Heart left ventricle (tissue), 16 donors: ENCODE results near the gene NCKIPSD. TPM values are rescaled to one million over a fixed set of nuclear protein-coding genes. Genes with fewer than 3 reads are reported as not detected.
A peak's percentile ranks its signal among the peaks of the same experiment; 100 is the strongest.

Source experiments
- ATAC-seq, 4 donors: fragments of 200-7000 bp; cut with Tn5 transposase; one replicate each; pipeline ENCODE4 v1.9.1; 2020 to 2022; ENCODE audit warnings: moderate library complexity in 4 of 4, mild to moderate bottlenecking in 3 of 4, moderate number of reproducible peaks in 1 of 4
- DNase-seq, 5 donors: peaks; one replicate each; pipeline ENCODE4 v3.0.0-alpha.2; 2020
- H3K27ac ChIP-seq, 12 donors: fragments of 200-600 bp; sonication (generic) in 4 of 12; one replicate each; pipeline versions ENCODE4 v1.5.0 to v1.8.0; 2016 to 2022; ENCODE audit warnings: mild to moderate bottlenecking in 2 of 12
- H3K27me3 ChIP-seq, 9 donors: fragments of 200-600 bp; sonication (generic) in 2 of 9; one replicate each; pipeline versions ENCODE4 v1.5.1 to v1.8.0; 2016 to 2022; ENCODE audit warnings: mild to moderate bottlenecking in 3 of 9
- H3K36me3 ChIP-seq, 9 donors: fragments of 200-600 bp; sonication (generic) in 2 of 9; one replicate each; pipeline versions ENCODE4 v1.5.0 to v1.8.0; 2018 to 2022; ENCODE audit warnings: mild to moderate bottlenecking in 2 of 9
- H3K4me1 ChIP-seq, 12 donors: fragments of 200-600 bp; sonication (generic) in 4 of 12; one replicate each; pipeline versions ENCODE4 v1.5.0 to v1.8.0; 2016 to 2022; ENCODE audit warnings: mild to moderate bottlenecking in 3 of 12
- H3K4me3 ChIP-seq, 12 donors: fragments of 200-600 bp; sonication (generic) in 4 of 12; one replicate each; pipeline versions ENCODE4 v1.5.0 to v1.8.0; 2017 to 2022; ENCODE audit warnings: mild to moderate bottlenecking in 9 of 12, moderate library complexity in 4 of 12
- H3K9me3 ChIP-seq, 12 donors: fragments of 200-600 bp; sonication (generic) in 4 of 12; one replicate each; pipeline versions ENCODE4 v1.5.0 to v1.8.0; 2016 to 2022; ENCODE audit warnings: mild to moderate bottlenecking in 1 of 12
- CTCF ChIP-seq, 12 donors: fragments of 200-600 bp; sonication (generic) in 4 of 12; IDR thresholded peaks; one replicate each; pipeline versions ENCODE4 v1.5.0 to v1.8.0; 2018 to 2022; ENCODE audit warnings: antibody characterized with exemption in 12 of 12, mild to moderate bottlenecking in 5 of 12
- POLR2A ChIP-seq, 2 donors: fragments of 450-650 bp; IDR thresholded peaks; one replicate each; pipeline ENCODE4 v1.6.1; 2017; ENCODE audit warnings: antibody characterized with exemption in 2 of 2, mild to moderate bottlenecking in 2 of 2, moderate library complexity in 2 of 2
- WGBS, 4 donors: extraction: QIAGEN DNeasy Blood & Tissue Kit in 2 of 4; methylation state at CpG; one replicate each; pipeline versions ENCODE4 v1.1.5 to v1.1.7; 2013 to 2018; 5-methylcytosine and 5-hydroxymethylcytosine counted together
- intact Hi-C, 10 donors: fragments of 100-400 bp; cut with DNase I; formaldehyde crosslinking; loops; one replicate each; pipeline versions ENCODE4 v1.11.1 to v1.14.2; 2022
- polyA plus RNA-seq, 2 donors: library from polyadenylated mRNA; stranded (reverse); fragments of 200-250 nt; gene quantifications; one replicate each; pipeline ENCODE4 v1.2.3, GENCODE V29; 2013
- total RNA-seq, 9 donors: library from RNA; depleted of rRNA in 2 of 9; stranded (reverse); fragments of >200 nt in 2 of 9; fragmentation: NEBNext Ultra II Directional in 3 of 9; extraction: Animal tissue kit (Norgen Biotek cat#: 25700) in 3 of 9; gene quantifications; one replicate each; pipeline versions ENCODE4 v1.1.0 to v1.2.4, GENCODE V29; 2016 to 2023
- donor health status: ischemic (EF 13 %, LVEDD 7.1; RV severe dilation, severe dysfunction).
- donor health status: healthy with polysubstance abuse.
- donor health status: DM: no; HTN: yes; CAD: no.
- donor health status: DM: no; HTN: no; CAD: no.
- donor health status: ischemic (EF 25% LVEDD 6.9; RV normal size, moderate dysfunction).
- donor health status: ischemic (EF 25% LVEDD 5.7; RV mildly dilated, moderate dysfunction).
- donor health status: healthy.
- donor health status: DM: yes; HTN: yes; CAD: no.
- donor health status: ischemic (EF 35%, LVEDD 5.7; RV mildly dilated, moderate dysfunction).
- donor health status: nonischemic (EF 11% LVEDD 7.7; RV severe dilation, severe dysfunction).
- donor health status: DM: yes; HTN: yes; CAD: no.
- donor health status: PGD.
- donor health status: ischemic (EF 29% LVEDD 5.4; RV normal size, mild dysfunction).
- donor health status: nonischemic (EF 23%, LVEDD 6.1; RV moderate dilation, normal function).

NCKIPSD gene
- total and polyA plus RNA-seq, 11 donors = 9.8 to 47.6 (median 14.7) TPM

- Histone ChIP-seq H3K27me3 (no peaks in the 10 kb centered on the region), H3K9me3 (no peaks in the 10 kb centered on the region), H3K4me1 (peaks cover 0 to 13% (median 9%) of the 10 kb centered on the region in 12 donors), H3K27ac (no peak overlapping the region), H3K4me3 (no peak overlapping the region), H3K36me3 (peaks cover 0 to 81% (median 44%) of the 10 kb centered on the region in 9 donors)
- intact Hi-C loops = loop anchor here in 1 of 10 donors (10.0 kb wide), 1 partner anchor 165 kb away; a partner anchor contains a TSS
- peak in 2 of 5 donors; percentile 16 to 17 for DNase-seq
- TF ChIP-seq CTCF (IDR thresholded peaks at IDR 0.05) = no peak
- TF ChIP-seq POLR2A (IDR thresholded peaks at IDR 0.05) = no peak
- WGBS, 4 donors = 94 to 96% (median 95%) methylated on average over 12 of the region's 12 CpGs
- no peak for ATAC-seq
These were observed 55.8 kb downstream of the NCKIPSD start for GRCh38 chr3:48629894-48630293.

DNA sequence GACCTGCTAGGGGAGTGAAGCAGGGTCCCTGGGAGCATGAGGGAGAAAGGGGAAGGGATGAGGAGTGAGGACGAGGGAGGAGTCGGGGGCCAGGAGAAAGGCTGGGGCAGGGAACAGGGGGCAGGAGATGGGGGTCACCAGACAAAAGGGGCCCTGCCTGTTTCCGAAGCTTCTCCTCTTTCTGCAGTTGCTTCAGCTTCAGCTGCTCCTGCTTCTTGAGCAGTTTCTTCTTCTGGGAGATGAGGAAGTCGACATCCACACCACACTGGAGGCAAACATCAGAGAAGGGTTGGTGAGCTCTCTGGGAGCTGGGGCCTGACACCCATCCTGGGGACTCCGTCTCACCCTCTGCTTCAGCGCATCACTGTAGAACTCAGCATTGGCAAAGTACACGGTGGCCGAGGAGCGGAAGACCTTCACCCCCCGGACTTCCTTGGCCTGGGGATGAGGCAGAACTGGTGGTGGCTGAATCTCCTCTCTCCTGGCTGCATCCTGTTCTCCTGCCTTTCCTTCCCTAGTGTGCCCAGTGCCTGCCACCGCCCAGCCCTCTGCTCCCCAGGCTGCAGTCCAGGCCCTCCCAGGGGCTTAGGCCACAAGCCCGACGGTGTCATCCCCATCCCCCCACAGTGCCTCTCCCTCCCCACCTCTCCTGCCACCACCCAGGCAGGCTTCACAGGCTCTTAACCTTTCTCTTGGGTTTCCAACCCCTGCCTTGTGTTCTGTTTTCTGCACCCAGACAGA is 57.3 kb downstream of the NCKIPSD start:
- Histone ChIP-seq H3K9me3 (no peaks in the 10 kb centered on the region), H3K27me3 (no peaks in the 10 kb centered on the region), H3K4me3 (no peak overlapping the region), H3K27ac (no peak overlapping the region), H3K36me3 (peaks cover 0 to 78% (median 44%) of the 10 kb centered on the region in 9 donors), H3K4me1 (no peaks in the 10 kb centered on the region)
- ATAC-seq (no peak), DNase-seq (peak in 1 of 5 donors; percentile 13)
- TF ChIP-seq POLR2A (IDR thresholded peaks at IDR 0.05) (no peak), CTCF (IDR thresholded peaks at IDR 0.05) (no peak)
- 80 to 86% (median 84%) methylated on average over 13 of the region's 13 CpGs for WGBS, 4 donors
- intact Hi-C loops = no loop called here

GRCh38 chr3:48625600-48625999 is 60.1 kb downstream of the NCKIPSD start:
- Histone ChIP-seq H3K27me3 (no peaks in the 10 kb centered on the region), H3K4me3 (no peak overlapping the region), H3K36me3 (peaks cover 0 to 51% (median 33%) of the 10 kb centered on the region in 9 donors), H3K9me3 (no peaks in the 10 kb centered on the region), H3K27ac (no peak overlapping the region), H3K4me1 (no peaks in the 10 kb centered on the region)
- intact Hi-C loops = no loop called here
- DNase-seq (no peak), ATAC-seq (no peak)
- TF ChIP-seq CTCF (IDR thresholded peaks at IDR 0.05) = no peak
- TF ChIP-seq POLR2A (IDR thresholded peaks at IDR 0.05) = no peak
- WGBS, 4 donors = 89 to 95% (median 95%) methylated on average over 3 to 6 of the region's 6 CpGs

GRCh38 chr3:48624767-48625166 is 60.9 kb downstream of the NCKIPSD start:
- intact Hi-C loops = no loop called here
- no peaks in the 10 kb centered on the region for H3K4me1 ChIP-seq
- WGBS, 4 donors = 91 to 94% (median 92%) methylated on average over 10 of the region's 10 CpGs
- H3K4me3 ChIP-seq = no peak overlapping the region
- no peak overlapping the region for H3K27ac ChIP-seq
- ATAC-seq (no peak), DNase-seq (peak in 1 of 5 donors; percentile 8)
- H3K9me3 ChIP-seq = no peaks in the 10 kb centered on the region
- peaks cover 0 to 43% (median 25%) of the 10 kb centered on the region in 9 donors for H3K36me3 ChIP-seq
- TF ChIP-seq POLR2A (IDR thresholded peaks at IDR 0.05) = no peak
- TF ChIP-seq CTCF (IDR thresholded peaks at IDR 0.05) = no peak
- no peaks in the 10 kb centered on the region for H3K27me3 ChIP-seq
